ENCODE data around the gene NR1H4. TPM values are rescaled to one million over a fixed set of nuclear protein-coding genes. Genes with fewer than 3 reads are reported as not detected.
A peak's percentile ranks its signal among the peaks of the same experiment; 100 is the strongest.

The NR1H4 gene
- total RNA-seq, 4 donors from 2014 or later, result not detected

GRCh38 chr12:100566887-100567637, 93.4 kb downstream of the NR1H4 start:
- Histone ChIP-seq H3K4me1 (no peaks in the 10 kb centered on the region), H3K4me3 (no peak overlapping the region), H3K9me3 (no peaks in the 10 kb centered on the region), H3K27ac (no peak overlapping the region), H3K27me3 (peaks cover 0 to 11% (median 0%) of the 10 kb centered on the region in 4 donors), H3K36me3 (no peaks in the 10 kb centered on the region)
- intact Hi-C loops (cut with DNase I), result no loop called here
- TF ChIP-seq CTCF (IDR thresholded peaks at IDR 0.05) (no peak), POLR2A (IDR thresholded peaks at IDR 0.05) (no peak)
- 39 to 44% methylated on average over 3 of the region's 3 CpGs for WGBS, 2 donors
- no peak for DNase-seq

- DNase-seq, result no peak
- intact Hi-C loops (cut with DNase I), result no loop called here
- no peaks in the 10 kb centered on the region for H3K9me3 ChIP-seq
Measured at GRCh38 chr12:100567945-100568344, 94.3 kb downstream of the NR1H4 start.

GRCh38 chr12:100572184-100572583, 98.5 kb downstream of the NR1H4 start:
- Histone ChIP-seq H3K4me3 (no peak overlapping the region), H3K36me3 (no peaks in the 10 kb centered on the region), H3K27ac (no peak overlapping the region), H3K27me3 (no peaks in the 10 kb centered on the region), H3K4me1 (peaks cover 12 to 23% (median 13%) of the 10 kb centered on the region in 3 donors), H3K9me3 (no peaks in the 10 kb centered on the region)
- DNase-seq, result no peak
- TF ChIP-seq POLR2A (IDR thresholded peaks at IDR 0.05), result no peak
- no peak for TF ChIP-seq CTCF (IDR thresholded peaks at IDR 0.05)
- intact Hi-C loops (cut with DNase I), result no loop called here
- WGBS, 2 donors, result 89 to 94% methylated on average over 3 of the region's 3 CpGs

More at GRCh38 chr12:100567945-100568344, 94.3 kb downstream of the NR1H4 start:
- H3K36me3 ChIP-seq, result no peaks in the 10 kb centered on the region
- no peak overlapping the region for H3K4me3 ChIP-seq
- peaks cover 0 to 11% (median 0%) of the 10 kb centered on the region in 4 donors for H3K27me3 ChIP-seq
- TF ChIP-seq POLR2A (IDR thresholded peaks at IDR 0.05) (no peak), CTCF (IDR thresholded peaks at IDR 0.05) (no peak)
- H3K4me1 ChIP-seq, result peaks cover 1 to 2% (median 1%) of the 10 kb centered on the region in 3 donors
- H3K27ac ChIP-seq, result no peak overlapping the region

- H3K4me3 ChIP-seq, result peak within 1 kb of the TSS; percentile 60 to 86 (median 77)
- TF ChIP-seq CTCF (IDR thresholded peaks at IDR 0.05) (no peak), POLR2A (IDR thresholded peaks at IDR 0.05) (peak in 2 of 4 donors; percentile 46 to 68)
- H3K27ac ChIP-seq, result peak within 1 kb of the TSS; percentile 72 to 82 (median 76)
- peaks cover 12 to 23% (median 13%) of the 10 kb centered on the region in 3 donors for H3K4me1 ChIP-seq
- no peaks in the 10 kb centered on the region for H3K36me3 ChIP-seq
- H3K27me3 ChIP-seq, result no peaks in the 10 kb centered on the region
- WGBS, 2 donors, result 0 to 3% methylated on average over 8 to 35 of the region's 70 CpGs
- no peaks in the 10 kb centered on the region for H3K9me3 ChIP-seq
- intact Hi-C loops (cut with DNase I), result no loop called here
- DNase-seq, result no peak
Measured at GRCh38 chr12:100573292-100574186, 99.9 kb downstream of the NR1H4 start, which contains the start of gene GAS2L3. TSS of gene GAS2L3 (plus strand) at chr12:100573684. CDS start at chr12:100594905, 21,221 bp downstream.
